A549 (cell line): Measurements from ENCODE around the gene ADK.

Experiments used
- CTCF ChIP-seq: fragments of >200 bp; sonication (Bioruptor Twin); formaldehyde crosslinking; IDR thresholded peaks from 3 replicates; pipeline ENCODE4 v1.5.1; 2016
- MYC ChIP-seq: IDR thresholded peaks from 2 replicates; pipeline ENCODE4 v1.6.1; 2012; ENCODE audit warnings: mild to moderate bottlenecking, inconsistent platforms, low read length, improper control_type of control experiment, borderline replicate concordance
- PHF8 ChIP-seq: fragments of 200-600 bp; sonication (generic); IDR thresholded peaks from 2 replicates; pipeline ENCODE4 v1.6.1; 2016; ENCODE audit warnings: low read depth, mild to moderate bottlenecking, antibody characterized with exemption, moderate library complexity, borderline replicate concordance
- POLR2A ChIP-seq: IDR thresholded peaks from 2 replicates; pipeline ENCODE4 v1.6.1; 2012; ENCODE audit warnings: mild to moderate bottlenecking, low read length
- REST ChIP-seq: fragments of 200-600 bp; sonication (generic); IDR thresholded peaks from 2 replicates; pipeline ENCODE4 v1.6.1; 2016; ENCODE audit warnings: antibody characterized with exemption, mild to moderate bottlenecking, moderate library complexity

DNA sequence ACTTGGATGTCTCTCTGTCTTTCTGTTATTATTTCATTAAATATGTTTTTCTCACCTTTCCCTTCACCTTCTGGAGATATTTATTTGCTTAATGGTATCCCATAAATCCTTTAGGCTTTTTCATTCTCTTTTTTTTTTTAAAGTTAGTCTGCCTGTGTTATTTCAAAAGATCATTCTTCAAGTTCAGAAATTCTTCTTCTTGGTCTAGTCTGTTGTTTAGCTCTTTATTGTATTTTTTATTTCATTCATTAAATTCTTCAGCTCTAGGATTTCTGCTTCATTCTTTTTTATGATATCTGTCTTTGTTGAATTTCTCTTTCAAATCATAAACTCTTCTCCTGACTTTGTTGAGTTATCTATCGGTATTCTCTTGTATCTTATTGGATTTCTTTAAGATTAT lies 363.3 kb downstream of the ADK start:
- TF ChIP-seq CTCF (no peak), MYC (no peak), PHF8 (no peak), REST (no peak), POLR2A (no peak)
